Activated T-cell treated with anti-CD3 and anti-CD28 coated beads, Interleukin-2, amount 50 U/mL, for 24 hours (primary cell): ENCODE measurements around the gene NFATC1.

Source experiments
- DNase-seq: peaks from one replicate; pipeline ENCODE4 v3.0.0-alpha.2; 2020
- H3K27ac Mint-ChIP-seq: 2 replicates; pipeline ENCODE4 v1.8.0; 2020; ENCODE audit warnings: mild to moderate bottlenecking, mixed read lengths
- H3K27me3 Mint-ChIP-seq: 2 replicates; pipeline ENCODE4 v1.8.0; 2020; ENCODE audit warnings: mixed read lengths
- H3K36me3 Mint-ChIP-seq: 2 replicates; pipeline ENCODE4 v1.8.0; 2020; ENCODE audit warnings: low read depth, mixed read lengths
- H3K4me1 Mint-ChIP-seq: 2 replicates; pipeline ENCODE4 v1.8.0; 2020; ENCODE audit warnings: low read depth, mixed read lengths
- H3K4me3 Mint-ChIP-seq: 2 replicates; pipeline ENCODE4 v1.8.0; 2020; ENCODE audit warnings: mild to moderate bottlenecking, moderate library complexity, mixed read lengths
- H3K9me3 Mint-ChIP-seq: 2 replicates; pipeline ENCODE4 v1.8.0; 2020; ENCODE audit warnings: mixed read lengths

The NFATC1 gene

GRCh38 chr18:79401494-79402208 is 5.9 kb downstream of the NFATC1 start:
- Mint-ChIP-seq H3K27me3 (no peaks in the 10 kb centered on the region), H3K4me3 (peak overlapping the region; percentile 85), H3K4me1 (peaks cover 77% of the 10 kb centered on the region), H3K36me3 (peaks cover 76% of the 10 kb centered on the region), H3K9me3 (no peaks in the 10 kb centered on the region), H3K27ac (peak overlapping the region; percentile 95)
- peak; percentile 61 for DNase-seq

GRCh38 chr18:79402209-79402576 is 6.5 kb downstream of the NFATC1 start:
- Mint-ChIP-seq H3K4me1 (peaks cover 80% of the 10 kb centered on the region), H3K27me3 (no peaks in the 10 kb centered on the region), H3K27ac (peak overlapping the region; percentile 95), H3K4me3 (peak overlapping the region; percentile 85), H3K9me3 (no peaks in the 10 kb centered on the region), H3K36me3 (peaks cover 74% of the 10 kb centered on the region)
- DNase-seq, result no peak

GRCh38 chr18:79402977-79403722 is 7.4 kb downstream of the NFATC1 start:
- no peaks in the 10 kb centered on the region for H3K27me3 Mint-ChIP-seq
- H3K4me1 Mint-ChIP-seq, result peaks cover 77% of the 10 kb centered on the region
- no peak for DNase-seq
- H3K4me3 Mint-ChIP-seq, result peak overlapping the region; percentile 85
- H3K9me3 Mint-ChIP-seq, result no peaks in the 10 kb centered on the region
- H3K36me3 Mint-ChIP-seq, result peaks cover 65% of the 10 kb centered on the region
- peak overlapping the region; percentile 95 for H3K27ac Mint-ChIP-seq

GRCh38 chr18:79403723-79404566 is 8.2 kb downstream of the NFATC1 start:
- H3K36me3 Mint-ChIP-seq, result peaks cover 57% of the 10 kb centered on the region

GRCh38 chr18:79404567-79404910 is 8.8 kb downstream of the NFATC1 start:
- peak overlapping the region; percentile 85 for H3K4me3 Mint-ChIP-seq
- H3K9me3 Mint-ChIP-seq, result no peaks in the 10 kb centered on the region
- H3K27me3 Mint-ChIP-seq, result no peaks in the 10 kb centered on the region
- H3K4me1 Mint-ChIP-seq, result peaks cover 68% of the 10 kb centered on the region
- H3K27ac Mint-ChIP-seq, result peak overlapping the region; percentile 95
- DNase-seq, result peak; percentile 55
- H3K36me3 Mint-ChIP-seq, result peaks cover 52% of the 10 kb centered on the region

More at GRCh38 chr18:79403723-79404566, 8.2 kb downstream of the NFATC1 start:
- Mint-ChIP-seq H3K4me1 (peaks cover 70% of the 10 kb centered on the region), H3K27me3 (no peaks in the 10 kb centered on the region), H3K4me3 (peak overlapping the region; percentile 85), H3K9me3 (no peaks in the 10 kb centered on the region), H3K27ac (peak overlapping the region; percentile 95)
- DNase-seq, result no peak

GRCh38 chr18:79405019-79405780 is 9.5 kb downstream of the NFATC1 start:
- no peaks in the 10 kb centered on the region for H3K27me3 Mint-ChIP-seq
- peak; percentile 70 for DNase-seq
- peak overlapping the region; percentile 95 for H3K27ac Mint-ChIP-seq
- peaks cover 52% of the 10 kb centered on the region for H3K36me3 Mint-ChIP-seq
- peak overlapping the region; percentile 85 for H3K4me3 Mint-ChIP-seq
- peaks cover 68% of the 10 kb centered on the region for H3K4me1 Mint-ChIP-seq
- no peaks in the 10 kb centered on the region for H3K9me3 Mint-ChIP-seq

DNA sequence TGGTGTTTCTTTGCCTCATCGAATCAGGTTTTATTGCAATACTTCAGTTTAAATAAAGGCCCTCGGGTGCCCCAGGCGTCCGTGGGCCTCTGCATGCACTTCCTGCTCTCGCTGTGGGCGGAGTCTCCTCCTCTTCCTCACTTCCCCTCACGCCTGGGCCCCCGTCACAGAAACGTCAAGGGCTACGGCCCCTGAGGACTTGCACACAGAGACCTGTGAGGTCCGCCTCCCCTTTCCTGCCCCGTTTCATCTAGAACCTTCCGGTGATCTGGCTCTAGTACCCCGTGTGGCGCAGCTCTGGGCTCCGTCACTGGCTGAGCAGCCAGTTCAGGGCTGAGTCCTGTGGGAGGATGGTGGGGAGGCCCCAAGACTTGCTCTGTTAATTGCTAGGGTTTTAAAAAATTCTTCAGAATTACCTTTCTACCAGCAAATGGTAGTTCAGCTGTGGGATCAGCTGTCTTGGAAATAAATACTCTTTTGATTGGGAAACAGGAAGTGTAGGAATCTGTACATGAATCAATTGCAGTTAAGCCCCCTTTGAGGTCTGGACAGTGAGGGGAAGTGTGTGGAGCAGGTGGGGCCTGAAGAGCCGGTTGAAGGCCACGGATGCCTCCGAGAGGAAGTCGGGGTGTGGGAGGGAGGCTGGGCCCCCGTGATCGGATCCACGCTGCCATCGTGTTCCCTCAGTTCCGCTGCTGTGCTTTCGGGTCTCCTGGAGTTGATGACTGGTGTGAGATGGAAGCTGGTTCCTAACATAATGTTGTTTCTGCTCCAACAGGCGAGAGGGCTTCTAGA is 10.2 kb downstream of the NFATC1 start:
- H3K4me3 Mint-ChIP-seq, result peak overlapping the region; percentile 85
- H3K4me1 Mint-ChIP-seq, result peaks cover 67% of the 10 kb centered on the region
- no peaks in the 10 kb centered on the region for H3K27me3 Mint-ChIP-seq
- H3K27ac Mint-ChIP-seq, result peak overlapping the region; percentile 95
- H3K36me3 Mint-ChIP-seq, result peaks cover 50% of the 10 kb centered on the region
- no peaks in the 10 kb centered on the region for H3K9me3 Mint-ChIP-seq
- DNase-seq, result peak; percentile 83

- no peak for DNase-seq
- peak overlapping the region; percentile 95 for H3K27ac Mint-ChIP-seq
- peaks cover 46% of the 10 kb centered on the region for H3K36me3 Mint-ChIP-seq
- H3K9me3 Mint-ChIP-seq, result no peaks in the 10 kb centered on the region
- no peaks in the 10 kb centered on the region for H3K27me3 Mint-ChIP-seq
- peaks cover 62% of the 10 kb centered on the region for H3K4me1 Mint-ChIP-seq
- peak overlapping the region; percentile 85 for H3K4me3 Mint-ChIP-seq
Measured at GRCh38 chr18:79406708-79407107, 11.0 kb downstream of the NFATC1 start.

DNA sequence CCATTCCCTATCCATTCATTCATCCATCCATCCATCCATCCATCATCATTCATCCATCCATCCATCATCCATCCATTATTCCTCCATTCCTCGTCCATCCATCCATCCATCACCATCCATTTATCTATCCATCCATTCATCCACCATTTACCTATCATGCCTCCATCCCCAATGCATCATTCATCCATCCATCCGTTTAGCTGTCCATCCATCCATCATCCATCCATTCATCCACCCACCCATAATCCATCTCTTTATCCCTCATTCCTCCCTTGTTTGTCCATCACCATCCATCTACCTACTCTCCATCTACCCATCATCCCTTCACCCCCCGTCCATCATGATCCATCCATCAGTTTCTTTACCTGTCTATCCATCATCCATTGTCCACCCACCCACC is 13.6 kb downstream of the NFATC1 start:
- peaks cover 48% of the 10 kb centered on the region for H3K4me1 Mint-ChIP-seq
- no peak overlapping the region for H3K27ac Mint-ChIP-seq
- no peaks in the 10 kb centered on the region for H3K9me3 Mint-ChIP-seq
- H3K4me3 Mint-ChIP-seq, result no peak overlapping the region
- H3K36me3 Mint-ChIP-seq, result peaks cover 46% of the 10 kb centered on the region
- no peaks in the 10 kb centered on the region for H3K27me3 Mint-ChIP-seq
- no peak for DNase-seq

DNA sequence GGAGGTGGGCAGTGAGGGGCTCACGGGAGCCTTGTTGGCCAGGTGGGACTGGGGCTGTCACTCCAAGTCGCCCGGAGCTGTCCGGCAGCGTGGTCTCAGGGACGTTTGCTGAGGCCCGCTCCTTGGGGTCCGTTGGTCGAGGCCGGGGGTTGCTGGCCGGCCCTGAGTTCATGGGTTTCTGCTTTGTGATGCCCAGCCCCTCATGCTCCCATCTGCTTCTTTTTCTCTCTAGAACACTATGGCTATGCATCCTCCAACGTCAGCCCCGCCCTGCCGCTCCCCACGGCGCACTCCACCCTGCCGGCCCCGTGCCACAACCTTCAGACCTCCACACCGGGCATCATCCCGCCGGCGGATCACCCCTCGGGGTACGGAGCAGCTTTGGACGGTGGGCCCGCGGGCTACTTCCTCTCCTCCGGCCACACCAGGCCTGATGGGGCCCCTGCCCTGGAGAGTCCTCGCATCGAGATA is 14.5 kb downstream of the NFATC1 start:
- no peaks in the 10 kb centered on the region for H3K27me3 Mint-ChIP-seq
- H3K4me3 Mint-ChIP-seq, result no peak overlapping the region
- no peaks in the 10 kb centered on the region for H3K9me3 Mint-ChIP-seq
- no peak for DNase-seq
- H3K36me3 Mint-ChIP-seq, result peaks cover 47% of the 10 kb centered on the region
- H3K4me1 Mint-ChIP-seq, result peaks cover 46% of the 10 kb centered on the region
- no peak overlapping the region for H3K27ac Mint-ChIP-seq

- Mint-ChIP-seq H3K36me3 (peaks cover 49% of the 10 kb centered on the region), H3K27ac (no peak overlapping the region), H3K4me3 (no peak overlapping the region), H3K4me1 (peaks cover 40% of the 10 kb centered on the region), H3K27me3 (no peaks in the 10 kb centered on the region), H3K9me3 (no peaks in the 10 kb centered on the region)
- DNase-seq, result no peak
Measured at GRCh38 chr18:79410731-79411613, 15.2 kb downstream of the NFATC1 start.

GRCh38 chr18:79411614-79412526 is 16.1 kb downstream of the NFATC1 start:
- Mint-ChIP-seq H3K27me3 (no peaks in the 10 kb centered on the region), H3K4me3 (no peak overlapping the region), H3K36me3 (peaks cover 50% of the 10 kb centered on the region), H3K4me1 (peaks cover 39% of the 10 kb centered on the region), H3K9me3 (no peaks in the 10 kb centered on the region), H3K27ac (peak overlapping the region; percentile 44)
- no peak for DNase-seq
